DMS53 treated with DMSO at 0.1 percent for 48 hours (cell line): ENCODE measurements around the gene TFAP2D.

Experiments
- DNase-seq: peaks from one replicate; lab custom pipeline; 2025; ENCODE audit not compliant: unreplicated experiment; lab: John Stamatoyannopoulos, UW

Gene TFAP2D

DNA sequence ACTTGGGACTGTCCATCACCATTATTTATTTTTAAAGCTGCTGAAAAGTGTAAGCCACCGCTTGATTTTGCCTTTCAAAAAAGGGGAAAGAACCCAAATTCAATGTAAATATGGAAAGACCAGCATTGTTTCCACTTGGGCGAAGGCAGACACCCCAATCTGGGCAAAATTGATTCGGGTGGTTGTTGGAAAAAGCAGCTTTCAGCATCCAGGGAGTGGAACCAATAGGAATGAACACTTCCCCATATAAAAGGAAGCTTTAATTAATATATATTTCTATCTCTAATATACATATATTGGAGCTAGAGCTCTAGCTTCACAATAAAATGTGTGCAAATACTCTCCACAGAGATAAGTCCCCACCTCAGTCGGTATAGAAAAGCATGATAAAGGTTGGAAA lies at the start of gene TFAP2D:
Gene TFAP2D (plus strand): TSS at position 301 of the 400 bp plus-strand sequence. CDS start 530 bp downstream, outside the sequence.
- no peak for DNase-seq

DNA sequence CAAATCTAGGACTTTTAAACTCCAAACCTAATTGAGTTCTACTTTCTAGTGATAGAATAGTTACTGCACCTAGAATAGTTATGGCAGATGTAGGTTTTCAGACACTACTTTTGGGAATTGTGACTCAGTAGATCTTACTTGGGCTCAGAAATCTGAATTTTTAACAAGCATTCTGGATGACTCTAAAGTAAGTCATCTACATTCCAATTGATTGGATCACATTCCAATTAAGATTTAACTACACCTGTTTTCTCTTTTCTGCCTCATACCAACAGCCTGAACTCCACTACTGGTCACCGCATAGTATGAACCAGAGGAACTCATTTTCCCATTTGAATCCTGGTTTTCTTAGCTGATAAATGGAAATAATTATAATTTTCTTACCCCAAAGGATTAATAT lies 49.5 kb upstream of the TFAP2D start:
- DNase-seq, result no peak

DNA sequence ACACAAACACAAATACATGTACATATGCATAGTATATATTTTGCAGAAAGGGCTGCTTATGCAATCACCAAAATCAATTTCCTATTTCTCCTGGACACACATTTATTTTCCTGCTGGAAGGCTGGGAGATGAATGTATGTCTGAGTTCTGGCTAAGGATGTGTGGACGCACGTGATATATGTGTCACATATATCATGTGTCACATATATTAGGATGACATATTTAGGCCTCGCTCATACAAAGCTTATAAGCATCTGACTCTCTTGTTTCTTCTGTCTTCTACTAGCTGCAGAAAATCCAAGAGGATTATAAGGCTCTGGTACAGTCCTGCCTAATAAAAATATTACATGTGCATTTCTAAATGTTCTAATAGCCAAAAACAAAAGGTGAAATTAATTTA lies 47.2 kb upstream of the TFAP2D start:
- DNase-seq, result no peak

DNA sequence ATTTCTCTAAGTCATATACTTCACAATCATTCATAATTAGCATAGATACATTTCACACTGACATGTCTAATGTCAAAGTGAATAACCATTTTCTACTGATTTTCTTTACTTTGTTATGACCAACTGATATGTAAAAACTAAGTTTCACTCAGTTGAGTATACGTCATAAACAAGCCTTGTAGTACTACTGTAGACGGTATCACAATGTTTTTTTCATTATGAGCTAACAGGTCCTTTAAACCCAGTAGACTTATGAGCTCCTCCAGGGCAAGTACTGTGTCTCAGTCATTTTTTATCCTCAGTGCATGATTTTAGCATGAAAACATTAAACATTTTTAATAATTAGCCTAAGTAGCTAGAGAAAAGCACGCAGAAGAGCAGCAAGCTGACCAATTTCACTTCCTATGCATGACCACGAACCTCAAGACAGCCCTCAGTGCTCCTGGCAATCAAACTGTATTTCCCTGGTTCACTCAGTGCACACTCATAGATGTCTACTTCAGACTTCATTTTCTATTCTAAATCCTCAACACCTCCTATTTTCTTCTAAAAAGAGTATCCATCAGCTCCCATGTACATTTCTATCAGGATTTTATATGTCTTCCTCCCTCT lies 32.0 kb upstream of the TFAP2D start:
- no peak for DNase-seq

DNA sequence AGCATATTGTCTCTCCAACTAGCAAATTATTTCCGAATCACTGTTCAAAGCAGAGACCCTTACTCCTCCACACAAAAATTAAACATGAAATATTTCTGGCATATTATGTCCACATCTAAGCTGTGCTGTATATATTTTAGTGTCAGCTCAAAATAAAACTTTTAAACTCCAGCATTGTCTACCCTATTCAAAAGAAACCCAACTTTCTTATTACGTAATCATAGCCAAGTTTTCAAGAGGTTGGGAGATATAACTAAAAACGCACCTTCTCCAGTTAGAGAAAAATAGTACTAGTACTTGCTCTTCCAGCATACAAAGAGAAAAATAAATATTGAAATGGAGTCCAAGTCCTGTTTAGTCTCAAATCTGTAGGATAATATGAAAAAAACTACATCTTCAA lies 24.1 kb upstream of the TFAP2D start:
- no peak for DNase-seq

DNA sequence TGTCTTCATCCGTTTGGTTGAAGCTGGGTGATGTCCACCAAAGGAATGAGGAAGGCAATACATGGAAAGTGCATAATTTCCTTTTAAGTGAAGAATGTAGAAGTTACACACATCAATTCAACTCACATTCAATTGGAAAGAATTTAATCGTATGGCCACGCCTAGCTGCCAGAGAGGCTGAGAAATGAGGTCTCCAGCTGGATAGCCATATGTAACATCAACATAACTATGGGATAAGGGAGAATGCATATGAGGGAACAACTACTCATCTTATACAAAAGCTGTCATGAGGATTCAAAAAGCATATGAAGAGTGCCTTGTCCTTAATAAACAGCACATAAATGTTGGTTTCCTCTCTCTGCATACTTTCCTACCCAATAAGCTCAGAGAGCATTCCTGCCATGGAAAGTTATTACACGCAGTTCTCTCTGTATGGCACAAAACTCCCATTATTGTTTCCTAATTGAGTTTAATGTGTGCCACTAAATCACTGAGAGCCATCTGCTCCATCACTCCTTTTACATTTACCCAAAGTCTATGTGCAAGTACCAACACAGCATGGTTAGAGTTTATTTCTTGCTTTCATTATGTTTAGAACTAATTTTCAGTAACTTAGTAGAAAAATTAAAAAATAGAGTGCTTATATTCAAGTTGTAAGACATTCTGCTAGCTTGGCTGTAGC lies 21.4 kb upstream of the TFAP2D start:
- DNase-seq, result no peak

DNA sequence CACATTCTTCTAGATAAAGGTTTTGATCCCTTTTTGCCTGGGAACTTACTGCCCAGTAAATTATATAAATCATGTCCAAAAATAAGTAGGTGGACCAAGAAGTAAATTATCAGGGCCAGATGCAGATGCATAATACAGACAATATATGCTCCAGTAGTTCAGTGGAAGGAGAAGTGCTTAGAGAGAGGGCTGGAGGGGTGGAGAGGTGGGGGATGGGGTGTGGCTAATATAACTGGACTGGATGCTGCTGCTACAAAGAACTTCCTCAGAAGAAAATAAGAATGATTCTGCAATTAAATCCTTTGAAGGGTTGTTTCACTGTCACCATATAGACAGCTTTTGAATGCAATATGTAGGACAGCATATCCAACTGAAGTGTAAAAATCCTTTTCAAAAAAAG lies 14.8 kb upstream of the TFAP2D start:
- no peak for DNase-seq

DNA sequence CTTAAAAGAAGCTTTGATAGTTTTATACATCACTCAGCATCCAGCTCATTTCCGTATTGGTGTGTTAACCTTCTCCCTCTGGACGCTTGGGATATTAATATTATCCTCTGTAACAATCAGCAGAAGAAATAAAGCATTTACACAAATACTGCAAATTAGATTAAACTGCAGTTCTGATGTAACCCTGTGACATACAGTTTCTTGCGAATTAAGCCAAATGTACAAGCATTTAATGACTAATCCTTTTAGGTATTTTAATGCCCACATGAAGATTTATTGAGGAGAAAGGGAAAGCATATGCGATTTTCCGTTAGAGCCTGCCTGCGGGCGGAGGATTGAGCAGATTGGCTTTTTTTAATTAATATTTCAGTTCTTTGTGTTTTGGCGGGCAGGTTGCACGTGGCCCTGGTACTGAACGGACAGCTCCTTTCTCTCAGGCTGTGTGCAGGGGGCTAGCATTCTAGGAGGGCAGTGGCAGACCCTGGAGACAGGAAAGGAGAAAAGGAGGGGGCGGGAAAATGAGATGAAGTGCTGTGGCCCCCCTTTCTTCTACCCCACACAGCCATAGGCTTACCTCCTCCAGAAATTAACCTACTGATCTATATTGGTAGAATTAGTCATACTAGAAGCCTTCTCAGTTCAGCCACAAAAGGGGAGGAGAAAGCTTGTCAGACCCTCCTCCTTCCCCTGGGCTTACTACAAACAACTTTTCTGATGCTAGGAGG lies 14.1 kb upstream of the TFAP2D start:
- DNase-seq, result no peak

DNA sequence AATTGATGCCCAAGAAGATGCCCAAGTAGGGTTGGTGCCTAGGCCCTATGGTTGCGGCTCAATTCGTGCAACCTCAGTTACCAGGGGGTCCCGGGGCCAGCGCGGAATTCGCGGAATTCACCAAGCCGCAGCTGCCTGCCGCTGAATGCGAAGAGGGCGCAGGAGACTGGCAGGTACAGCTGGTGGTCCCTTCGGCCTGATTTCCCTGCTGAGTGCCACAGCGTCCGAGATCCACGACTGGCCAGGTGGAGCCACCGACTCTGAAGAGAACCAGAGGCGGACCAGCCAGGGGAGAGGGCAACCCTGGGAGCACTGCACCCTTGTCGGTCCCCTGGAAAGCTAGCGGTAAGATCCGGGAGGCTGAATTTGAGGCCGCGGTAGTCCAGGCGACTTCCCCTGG lies 6.8 kb upstream of the TFAP2D start:
- DNase-seq, result no peak

DNA sequence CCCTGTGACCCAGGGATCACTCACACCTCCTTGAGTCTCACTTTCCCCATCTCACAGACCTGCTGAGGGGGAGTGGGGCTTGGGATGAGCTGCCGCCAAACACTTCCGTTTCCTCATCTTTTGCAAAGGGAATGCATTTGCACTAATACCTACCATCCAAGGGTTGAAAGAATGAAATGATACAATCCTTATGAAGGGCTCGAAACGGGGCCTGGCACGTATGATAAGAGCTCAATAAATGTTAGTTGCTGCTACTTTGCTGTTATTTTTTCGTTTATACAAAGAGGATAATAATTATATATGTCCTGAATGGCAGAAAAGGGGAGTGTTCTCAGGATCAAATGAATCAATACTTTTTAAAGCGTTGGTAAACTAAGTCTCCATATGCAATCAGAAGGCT lies 6.1 kb upstream of the TFAP2D start:
- DNase-seq, result no peak

DNA sequence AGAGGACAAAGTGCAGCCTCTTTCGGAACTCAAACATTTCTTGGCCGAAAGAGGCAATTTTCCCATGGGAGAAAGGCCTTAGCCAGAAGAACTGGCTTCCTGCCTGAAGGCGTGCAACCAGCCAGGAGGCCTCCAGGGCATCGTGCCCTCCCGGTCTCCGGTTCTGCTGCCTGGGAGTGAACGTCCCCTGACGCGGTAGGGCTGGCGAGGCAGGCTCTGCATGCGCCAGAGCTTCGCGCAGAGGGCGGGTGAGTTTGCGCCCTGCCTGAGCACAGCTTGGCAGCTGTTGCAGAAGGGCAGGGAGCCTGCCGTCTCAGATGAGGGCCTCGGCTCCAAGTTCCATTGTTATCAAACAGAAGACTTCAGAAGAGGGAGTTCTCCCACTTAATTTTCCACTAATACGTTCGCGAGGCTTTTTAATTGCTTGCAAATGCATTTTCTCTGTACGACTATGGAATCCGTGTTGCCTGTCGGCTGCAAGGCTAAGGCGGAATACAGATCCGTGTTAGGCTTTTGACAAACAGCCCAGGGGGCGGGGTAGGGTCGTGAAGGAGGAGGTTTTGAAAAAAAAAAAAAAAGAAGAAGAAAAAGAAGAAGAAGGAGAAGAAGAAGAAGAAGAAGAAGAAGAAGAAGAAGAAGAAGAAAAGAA lies 5.5 kb upstream of the TFAP2D start:
- DNase-seq, result no peak

DNA sequence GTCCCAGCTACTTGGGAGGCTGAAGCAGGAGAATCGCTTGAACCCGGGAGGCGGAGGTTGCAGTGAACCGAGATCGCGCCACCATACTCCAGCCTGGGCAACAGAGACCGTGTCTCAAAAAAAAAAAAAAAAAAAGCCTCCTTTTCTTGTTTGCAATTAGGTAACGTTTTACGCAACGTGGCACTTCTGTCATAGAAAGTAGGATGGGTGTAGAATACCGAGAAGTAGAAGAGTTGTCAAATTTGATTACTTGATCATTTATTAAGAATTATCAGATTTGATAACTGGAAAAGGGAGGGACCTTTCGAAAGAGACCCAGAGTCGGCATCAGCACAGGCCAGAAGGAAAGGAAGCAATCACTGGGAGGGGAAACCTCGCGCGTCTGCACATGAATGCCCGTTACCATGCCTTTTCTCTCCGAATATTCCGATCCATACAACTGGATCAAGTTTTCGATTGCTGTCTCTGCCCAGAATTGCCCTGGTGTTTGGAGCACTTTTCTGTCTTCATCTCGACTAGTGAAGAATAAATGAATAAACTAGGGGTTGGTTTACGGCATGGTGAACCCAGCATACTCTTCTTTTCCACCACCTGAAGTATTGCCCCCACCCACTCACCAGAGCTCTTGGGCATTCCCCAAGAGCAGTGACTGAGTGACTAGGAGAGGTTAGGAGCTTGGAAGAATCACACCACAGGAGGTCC lies 4.5 kb upstream of the TFAP2D start:
- no peak for DNase-seq

DNA sequence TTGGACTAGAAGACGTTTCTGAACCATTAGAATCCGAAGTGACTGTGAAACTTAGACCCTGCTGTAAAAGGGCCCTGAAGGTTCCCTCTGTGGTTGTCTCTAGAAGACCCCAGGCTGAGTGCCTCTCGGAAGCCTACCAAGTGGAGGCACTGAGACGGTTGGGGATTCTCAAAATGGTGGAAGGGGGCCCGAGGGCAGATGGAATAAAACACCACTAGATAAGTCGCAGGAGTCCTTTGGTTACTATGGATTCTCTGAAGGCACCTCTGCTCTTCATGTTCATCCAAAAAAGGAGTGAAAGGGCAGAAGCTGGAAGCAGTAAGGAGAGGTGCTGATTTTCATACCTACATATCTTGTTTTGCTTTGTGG lies 4.0 kb upstream of the TFAP2D start:
- DNase-seq, result no peak

DNA sequence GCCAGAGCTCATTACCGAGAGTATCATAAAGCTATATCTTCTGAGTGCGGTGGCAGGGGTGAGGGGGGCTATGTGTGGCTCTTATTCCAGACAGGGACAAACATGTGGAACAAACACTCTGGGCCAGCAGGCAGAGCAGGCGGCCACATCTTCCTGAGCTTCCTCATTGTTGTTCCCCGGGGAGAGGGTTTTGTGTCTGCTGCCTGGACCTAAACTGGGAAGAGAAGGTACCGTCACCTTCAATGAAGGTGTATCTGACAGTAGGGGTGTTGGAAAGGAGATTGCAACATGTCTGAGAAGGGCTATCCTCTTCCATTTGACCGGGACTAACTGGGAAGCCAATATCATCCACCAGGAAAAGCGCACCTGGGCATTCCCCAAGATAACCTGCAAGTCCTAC lies 1.6 kb upstream of the TFAP2D start:
- no peak for DNase-seq

DNA sequence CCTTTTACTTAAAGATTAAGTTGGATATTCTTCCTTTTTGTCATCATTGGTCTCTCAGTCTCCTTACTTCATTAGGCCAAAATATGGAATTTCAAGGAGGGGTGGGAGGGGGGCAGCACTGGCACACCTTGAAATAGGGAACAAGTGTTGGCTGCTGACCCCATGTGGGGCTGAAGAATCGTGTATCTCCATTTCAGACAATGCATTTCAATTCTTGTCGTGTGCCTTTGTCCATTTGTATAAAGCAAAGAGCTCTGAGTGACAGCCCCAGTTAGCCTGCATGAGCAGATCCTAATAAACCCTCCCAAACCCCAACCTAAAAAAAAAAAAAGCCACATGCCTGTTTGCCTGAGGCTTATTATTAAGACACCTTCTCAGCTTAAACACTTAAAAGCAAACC lies 1.0 kb upstream of the TFAP2D start:
- no peak for DNase-seq

DNA sequence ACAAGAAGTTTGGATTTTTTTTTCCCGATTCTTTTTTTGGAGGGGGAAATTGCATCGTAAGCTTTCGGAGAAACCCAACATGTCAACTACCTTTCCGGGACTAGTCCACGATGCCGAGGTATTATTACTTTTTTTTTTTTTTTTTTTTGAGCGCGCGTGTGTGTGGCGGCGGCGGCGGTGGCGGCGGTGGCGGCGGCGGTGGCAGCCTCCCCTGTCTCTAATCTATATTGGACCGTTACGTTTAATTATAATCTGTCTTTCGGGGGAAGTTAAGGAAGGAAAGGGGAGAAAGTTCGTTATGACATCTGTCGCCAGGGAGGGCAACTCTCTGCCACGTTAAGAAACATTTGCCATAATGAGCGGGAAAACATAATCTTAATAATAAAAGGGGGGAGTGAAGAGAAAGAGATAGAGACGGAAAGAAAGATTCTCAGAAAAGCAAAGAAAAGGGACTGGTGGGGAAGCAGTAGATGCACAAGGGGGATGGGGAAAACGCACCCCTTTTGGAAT lies 706 bp downstream of the TFAP2D start:
- no peak for DNase-seq

DNA sequence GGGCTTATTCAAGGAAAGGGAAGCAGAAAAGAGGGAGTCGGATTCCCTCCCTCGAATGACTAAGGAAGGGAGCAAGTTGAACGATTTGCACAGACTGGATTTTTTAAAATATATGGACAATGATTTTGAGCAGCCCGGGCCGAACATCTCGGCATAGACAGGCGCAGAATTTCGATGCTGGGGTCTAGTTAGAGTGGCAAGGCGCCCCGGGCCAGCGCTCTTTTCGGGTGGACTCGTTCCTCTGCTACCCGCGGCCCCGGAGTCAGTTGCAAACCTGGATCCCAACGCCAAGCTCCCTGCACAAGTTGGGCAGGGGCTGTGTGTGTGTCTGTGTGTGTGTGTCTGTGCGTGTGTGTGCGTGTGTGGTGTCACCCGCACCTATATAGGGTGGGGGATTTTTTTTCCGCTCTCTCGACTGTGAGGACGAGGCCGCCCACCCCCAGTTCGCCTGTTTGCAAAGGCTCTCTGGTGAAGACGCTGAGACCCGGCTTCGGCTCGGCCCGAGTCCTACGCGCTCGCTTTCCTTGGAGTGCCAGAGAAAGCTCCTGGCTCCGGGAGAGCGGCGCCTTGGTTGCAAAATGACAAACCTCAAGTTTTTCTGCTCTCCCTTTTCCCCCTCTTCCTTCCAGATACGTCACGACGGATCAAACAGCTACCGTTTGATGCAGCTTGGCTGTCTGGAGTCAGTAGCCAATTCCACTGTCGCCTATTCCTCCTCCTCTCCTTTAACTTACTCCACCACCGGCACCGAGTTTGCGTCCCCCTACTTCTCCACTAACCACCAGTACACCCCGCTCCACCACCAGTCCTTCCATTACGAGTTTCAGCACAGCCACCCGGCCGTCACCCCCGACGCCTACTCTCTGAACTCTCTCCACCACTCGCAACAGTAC lies 1.4 kb downstream of the TFAP2D start:
- peak; percentile 36 for DNase-seq

DNA sequence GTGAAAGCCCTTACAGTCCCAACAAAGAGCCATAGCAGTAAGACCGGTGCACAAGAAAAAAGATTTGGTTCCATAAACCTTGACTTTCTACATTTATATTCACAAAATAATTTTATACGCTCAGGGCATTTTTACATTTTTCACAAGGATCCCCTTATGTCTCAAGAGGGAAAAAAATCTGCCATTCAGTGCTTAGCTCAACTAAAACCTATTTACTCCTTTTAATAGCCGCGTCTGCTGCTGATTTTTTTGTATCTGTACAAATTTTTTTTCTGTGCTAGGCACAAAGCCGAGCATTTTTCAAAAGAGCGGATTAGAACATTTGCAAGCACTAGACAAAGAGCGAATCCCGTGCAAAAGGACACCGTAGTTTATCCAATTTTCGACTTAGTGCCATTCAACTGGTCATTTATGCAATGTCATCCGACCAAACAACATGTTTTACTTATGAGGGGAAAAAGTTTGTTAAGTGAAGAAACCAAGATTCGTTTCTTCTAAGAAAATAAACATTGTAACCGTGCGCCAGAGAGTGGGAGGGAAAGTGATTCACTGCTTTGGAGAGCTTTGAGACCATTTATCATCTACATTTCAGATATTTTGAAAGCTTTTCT lies 3.7 kb downstream of the TFAP2D start:
- no peak for DNase-seq

DNA sequence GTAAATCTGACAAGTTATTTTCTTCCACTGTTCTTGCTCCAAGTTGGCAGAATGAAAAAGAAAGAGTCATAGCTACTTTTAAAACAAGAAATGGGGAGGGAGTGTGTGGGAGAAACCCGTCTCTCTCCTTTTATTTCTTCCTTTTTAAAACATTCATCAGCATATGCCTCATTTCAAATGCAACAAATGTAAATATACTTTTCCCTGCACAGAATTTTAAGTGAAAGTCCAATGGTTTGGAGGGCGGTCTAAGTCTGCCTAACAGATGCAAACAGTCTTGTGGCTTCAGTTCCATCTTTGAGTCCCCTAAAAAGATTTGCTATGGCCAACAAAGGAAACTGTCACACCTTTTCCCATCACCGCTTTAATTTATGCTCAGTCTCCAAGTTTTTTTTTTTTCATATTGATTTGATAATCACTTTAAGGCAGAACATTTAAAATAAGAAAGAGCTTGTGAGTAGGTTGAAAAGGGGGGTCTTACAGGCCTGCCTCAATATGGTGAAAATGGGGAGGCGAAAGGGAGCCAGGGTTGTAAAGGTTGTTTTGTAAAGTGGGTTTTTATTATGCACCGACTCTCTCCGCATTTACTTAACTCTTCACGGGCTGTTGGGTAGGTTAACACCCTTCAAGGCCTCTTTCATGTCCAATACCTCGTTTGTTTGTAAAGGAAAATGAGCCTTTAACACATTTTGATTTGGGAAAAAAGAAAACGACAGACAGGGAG lies 4.6 kb downstream of the TFAP2D start:
- no peak for DNase-seq
